HL-60/S4 treated with phorbol 12-myristate 13-acetate at 8.2 ng/mL for 4 days and 3 days (cell line): ENCODE measurements around the gene GRIA3.
"Not testable (repeated sequence)": the region's sequence is repeated elsewhere in the genome, so short reads cannot be mapped to it uniquely, and the experiment has no call there.

Experiments used
- in situ Hi-C: fragments of 300-500 bp; cut with MboI; formaldehyde crosslinking; loops from 2 replicates; pipeline ENCODE4 v1.15.0; 2022; ENCODE audit warnings: low sequenced_read_pairs

Gene GRIA3

DNA sequence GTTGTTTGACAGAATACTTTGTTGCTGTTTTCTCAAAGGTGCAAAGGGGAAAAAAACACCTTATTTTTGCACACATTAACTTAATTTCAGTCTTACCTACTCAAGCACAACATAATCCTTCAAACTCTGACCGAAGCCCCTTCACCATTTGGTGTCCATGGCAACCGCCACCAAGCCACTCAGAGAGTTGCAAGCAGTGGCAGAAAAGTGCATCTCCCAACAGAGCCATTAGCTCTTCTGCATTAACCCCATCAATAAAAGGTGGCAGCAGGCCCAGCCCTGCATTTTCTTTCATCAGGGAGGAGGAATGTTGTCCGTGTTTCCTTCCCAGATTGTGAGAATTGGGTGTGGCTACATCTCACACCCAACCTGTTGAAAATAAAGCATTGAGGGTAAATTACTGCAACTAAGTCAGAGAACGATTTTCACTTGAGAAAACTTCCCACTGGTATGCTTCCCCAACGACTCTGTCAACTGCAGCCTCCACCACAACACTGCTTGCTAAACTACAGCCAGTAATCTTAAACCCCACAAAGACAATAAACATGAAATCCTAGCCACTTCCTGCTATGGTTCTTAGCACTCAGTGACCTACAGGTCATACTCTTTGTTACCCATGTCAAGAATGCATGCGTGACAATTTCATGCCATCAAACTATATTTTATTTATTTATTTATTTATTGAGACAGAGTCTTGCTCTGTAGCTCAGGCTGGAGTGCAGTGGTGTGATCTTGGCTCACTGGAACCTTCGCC is 154.0 kb downstream of the GRIA3 start:
- in situ Hi-C loops, result no loop called here

DNA sequence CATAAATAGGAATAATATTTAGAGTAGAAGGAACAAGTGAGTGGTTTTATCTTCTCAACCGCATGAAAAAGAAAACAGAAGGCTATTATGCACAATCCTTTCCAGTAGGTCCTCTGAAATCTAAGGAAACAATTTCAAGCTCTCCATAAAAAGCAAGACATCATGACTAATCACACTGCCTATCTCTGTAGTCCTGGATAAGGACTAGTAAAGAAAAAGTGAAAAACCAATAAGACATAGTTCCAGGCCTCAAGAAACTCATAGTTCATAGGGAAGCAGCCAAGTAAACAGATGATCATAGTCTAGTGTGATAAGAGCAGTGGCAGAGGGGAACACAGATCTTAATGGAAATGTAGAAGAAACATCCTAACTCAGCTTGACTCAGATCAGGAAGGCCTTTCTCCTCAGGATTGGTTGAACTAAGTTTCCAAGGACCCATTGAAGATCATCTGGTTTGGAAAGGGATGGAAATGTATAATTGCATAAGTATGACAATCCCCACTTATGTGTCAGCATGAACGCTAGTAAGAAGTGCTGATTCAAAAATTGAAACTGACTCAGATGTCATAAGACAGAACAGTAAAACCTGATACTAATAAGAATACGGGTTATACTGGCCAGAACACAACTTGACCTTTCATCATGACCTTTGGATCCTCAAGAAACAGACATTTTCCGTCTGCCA is 155.3 kb downstream of the GRIA3 start:
- in situ Hi-C loops, result no loop called here

GRCh38 chrX:123340696-123341095 is 156.6 kb downstream of the GRIA3 start:
- in situ Hi-C loops, result no loop called here

DNA sequence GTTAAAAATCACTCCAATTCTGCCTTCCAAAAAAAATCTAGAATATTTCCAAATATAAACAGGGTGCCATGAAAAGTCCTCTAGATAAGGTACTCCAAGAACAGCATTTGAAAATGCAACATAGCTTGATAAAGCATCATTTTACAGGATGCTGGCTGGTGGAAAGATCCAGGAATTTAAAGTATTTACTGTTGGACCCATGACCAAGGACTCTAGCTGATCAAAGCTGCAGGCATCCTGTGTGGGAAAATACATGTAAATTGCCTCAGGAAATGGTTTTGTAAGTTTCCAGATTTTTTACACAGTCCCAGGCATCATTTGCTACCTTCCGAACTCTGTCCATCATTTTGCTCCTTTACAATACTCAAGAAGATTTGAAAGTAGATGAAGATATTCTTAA is 164.4 kb downstream of the GRIA3 start:
- in situ Hi-C loops, result no loop called here

DNA sequence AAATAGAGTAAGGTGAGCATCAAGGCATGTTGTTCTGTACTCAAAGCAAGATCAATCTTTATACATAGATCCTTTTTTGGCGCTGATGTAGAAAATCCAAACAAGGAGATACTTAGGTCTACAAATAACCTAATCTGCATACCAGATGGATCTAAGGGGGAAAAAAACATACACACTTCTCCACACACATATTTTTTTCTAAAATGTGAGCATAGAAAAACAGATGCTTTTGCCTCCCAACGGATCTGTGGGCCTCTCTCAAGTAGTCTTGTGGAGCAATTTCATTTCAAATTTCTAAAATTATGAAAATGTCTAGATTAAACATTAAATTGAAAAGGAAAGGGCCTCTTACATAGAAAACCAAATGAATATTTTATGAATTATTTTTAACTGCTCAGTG is 166.1 kb downstream of the GRIA3 start:
- in situ Hi-C loops, result no loop called here

- in situ Hi-C loops, result no loop called here
Measured at GRCh38 chrX:123357941-123358340, 173.9 kb downstream of the GRIA3 start.

GRCh38 chrX:123358457-123358856 is 174.4 kb downstream of the GRIA3 start:
- in situ Hi-C loops, result no loop called here

DNA sequence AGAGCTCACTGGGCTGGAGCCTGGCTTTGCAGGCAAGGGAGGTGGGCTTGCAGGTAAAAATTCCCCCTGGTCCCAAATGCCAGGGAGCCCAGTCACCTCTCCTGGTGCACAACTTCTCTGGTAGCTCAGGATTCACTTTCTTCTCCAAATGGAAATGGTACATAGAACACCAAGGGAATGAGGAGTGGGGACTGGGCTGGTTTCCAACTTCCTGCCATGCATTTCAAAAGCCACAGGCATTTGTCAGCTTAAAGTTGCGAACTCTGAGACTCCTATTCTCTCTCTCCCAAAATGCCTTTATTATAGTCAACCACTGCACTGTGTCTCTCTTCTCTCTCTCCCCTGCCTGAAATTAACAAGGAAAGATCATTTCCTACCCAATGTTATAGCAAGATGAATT is 177.3 kb downstream of the GRIA3 start:
- in situ Hi-C loops, result no loop called here

- in situ Hi-C loops, result not testable (repeated sequence)
Measured at GRCh38 chrX:123386196-123386595, 202.1 kb downstream of the GRIA3 start.

GRCh38 chrX:123392921-123393320 is 208.8 kb downstream of the GRIA3 start:
- in situ Hi-C loops, result no loop called here

DNA sequence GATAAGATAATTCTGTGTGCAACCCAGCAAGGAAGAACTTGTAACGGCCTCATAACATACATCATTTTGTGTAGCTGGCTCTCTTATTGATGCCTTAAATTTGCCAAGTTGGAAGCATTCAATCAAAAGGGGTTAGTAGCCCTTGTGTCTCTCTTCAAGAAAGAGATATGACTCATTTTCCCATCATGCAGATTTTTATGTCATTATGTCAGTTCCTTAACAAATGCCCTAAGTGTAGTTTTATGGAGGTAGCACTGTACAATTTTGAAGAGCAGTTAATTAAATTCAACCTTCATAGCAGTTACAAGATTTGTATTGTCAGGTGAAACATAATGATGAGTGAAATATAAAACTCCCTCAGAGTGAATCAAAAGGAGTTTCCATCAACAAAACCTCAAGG is 215.6 kb downstream of the GRIA3 start:
- in situ Hi-C loops, result no loop called here

DNA sequence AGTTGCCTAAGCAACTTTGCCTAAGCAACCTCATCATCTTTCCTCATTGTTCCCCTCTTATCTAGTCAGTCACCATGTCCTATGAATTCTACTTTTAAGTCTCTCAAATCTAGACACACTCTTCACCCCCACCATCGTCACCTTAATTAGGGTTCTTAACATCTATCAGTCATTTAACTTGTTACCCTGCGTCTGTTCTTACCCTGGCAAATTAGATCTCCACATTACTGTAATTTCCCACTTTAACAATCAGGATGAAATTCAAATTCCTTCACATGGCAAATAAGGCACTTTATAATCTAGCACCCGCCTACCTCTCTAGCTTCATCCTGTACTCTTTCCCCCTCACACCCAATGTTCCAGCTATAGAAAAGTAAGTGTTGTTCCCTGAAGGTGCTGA is 221.2 kb downstream of the GRIA3 start:
- in situ Hi-C loops, result no loop called here

DNA sequence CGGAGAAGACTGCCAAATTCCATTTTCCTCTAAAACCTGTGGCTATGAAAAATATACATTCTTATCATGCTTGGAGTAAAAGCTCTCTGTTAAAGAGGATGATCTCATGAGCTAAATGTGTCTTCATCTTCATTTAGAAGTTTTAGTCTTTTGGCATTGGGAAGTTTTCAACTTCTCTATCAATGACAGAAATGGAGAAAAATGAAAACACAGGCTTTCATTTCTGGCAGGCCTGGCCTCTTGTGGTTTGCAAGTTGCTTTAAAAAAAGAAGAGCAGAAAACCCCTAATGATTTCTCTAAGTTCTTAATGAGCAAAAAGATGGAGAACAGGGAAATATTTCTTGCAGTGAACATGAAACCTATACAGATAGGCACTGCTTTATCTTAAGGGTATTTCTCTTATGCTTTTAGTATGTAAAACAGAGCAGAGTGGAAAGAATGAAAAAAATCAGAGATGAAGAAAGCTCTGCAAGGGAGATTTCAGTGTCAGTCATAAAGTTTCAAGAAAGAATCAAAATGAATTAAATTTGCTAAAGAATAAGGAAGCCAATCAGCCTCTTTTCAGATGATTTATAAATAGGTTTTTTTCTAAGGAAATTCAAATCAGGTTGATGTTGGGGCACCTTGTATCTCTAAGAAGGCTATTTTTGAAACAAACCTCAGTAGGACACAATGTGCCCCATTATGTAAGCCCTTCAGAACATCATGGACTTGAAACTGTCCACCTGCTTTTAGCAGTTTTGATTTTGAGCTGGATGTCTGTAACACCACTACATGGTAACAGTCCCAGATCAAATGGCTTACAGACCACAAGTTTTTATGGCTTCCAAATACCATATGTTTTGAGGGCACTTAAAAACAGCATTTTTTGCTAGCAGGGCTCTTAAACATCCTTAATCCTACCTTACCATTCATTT is 225.0 kb downstream of the GRIA3 start:
- in situ Hi-C loops, result no loop called here

DNA sequence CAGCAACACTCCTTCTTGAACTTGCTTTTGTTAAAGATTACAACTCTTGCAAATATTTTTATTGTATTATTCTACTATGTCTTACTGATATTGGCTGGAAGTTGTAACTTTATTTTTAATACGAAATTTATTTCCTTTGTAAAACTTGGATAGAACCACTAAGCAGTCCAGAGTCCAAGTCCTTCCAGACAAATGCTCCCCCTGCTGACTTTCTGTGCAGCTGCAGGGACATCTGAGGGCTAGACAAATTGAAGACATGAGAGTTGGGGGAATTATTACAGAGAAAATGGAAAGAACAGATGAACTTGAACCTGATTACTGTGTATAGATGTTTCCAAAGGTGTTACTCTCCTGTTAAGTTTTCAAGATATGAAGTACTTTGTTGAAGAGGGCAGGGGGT is 238.8 kb downstream of the GRIA3 start:
- in situ Hi-C loops, result no loop called here

GRCh38 chrX:123424546-123424945 is 240.5 kb downstream of the GRIA3 start:
- in situ Hi-C loops, result no loop called here

- in situ Hi-C loops, result no loop called here
Measured at GRCh38 chrX:123425471-123425870, 241.4 kb downstream of the GRIA3 start.

DNA sequence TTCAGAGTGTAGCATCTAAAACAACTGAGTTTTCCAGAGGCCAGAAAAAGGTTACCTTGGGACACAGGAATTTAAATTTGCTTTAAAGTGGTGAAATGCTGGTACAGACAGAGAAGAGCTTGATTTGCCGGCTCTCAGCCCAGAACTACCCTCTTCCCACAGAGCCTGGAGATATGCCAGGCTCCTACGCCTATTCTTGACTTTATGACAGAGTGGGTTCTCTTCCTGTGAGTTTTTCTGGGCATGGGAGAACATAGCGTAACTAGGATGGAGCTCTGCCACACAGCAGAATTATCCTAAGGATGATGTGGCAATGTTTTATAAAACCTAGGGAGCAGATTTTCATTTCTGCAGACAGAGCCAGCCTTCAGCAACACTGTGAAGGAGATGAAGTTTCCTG is 241.8 kb downstream of the GRIA3 start:
- in situ Hi-C loops, result no loop called here

DNA sequence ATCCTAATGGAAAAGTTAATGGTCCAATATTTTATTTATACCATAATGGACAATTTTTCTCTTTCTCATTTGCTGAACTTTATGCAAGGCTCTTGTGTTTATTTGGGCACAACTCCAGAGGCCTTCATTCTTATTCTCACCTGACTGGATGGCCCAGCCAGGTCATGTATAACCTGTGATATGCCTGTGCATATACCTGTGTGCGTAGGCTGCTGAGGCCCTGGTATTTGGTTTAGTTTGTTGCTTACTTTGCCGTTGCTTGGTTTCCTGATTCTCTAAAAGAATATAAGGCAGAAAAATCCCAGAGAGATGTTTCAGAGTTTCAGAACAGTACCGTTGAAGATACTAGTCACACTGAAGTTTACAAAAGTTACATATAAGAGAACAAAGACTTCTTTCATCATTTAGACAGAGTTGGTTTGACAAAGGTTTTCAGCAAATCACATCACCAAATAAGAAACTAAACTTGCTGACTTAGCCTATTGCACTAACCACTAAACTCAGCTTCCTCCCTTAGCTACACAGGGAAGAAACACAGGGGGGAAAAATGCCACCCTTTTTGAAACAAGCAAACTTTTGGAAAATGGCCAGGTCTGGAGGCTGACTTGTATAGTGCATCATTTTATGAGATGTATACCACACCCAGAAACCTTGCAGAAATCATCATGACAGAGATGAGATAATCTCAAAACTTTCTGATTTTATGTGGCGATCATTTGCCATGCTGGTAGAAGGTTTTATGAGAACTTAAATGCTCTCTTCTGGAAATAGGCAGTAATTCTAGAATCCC is 248.5 kb downstream of the GRIA3 start:
- in situ Hi-C loops, result no loop called here

GRCh38 chrX:123436512-123437136 is 252.5 kb downstream of the GRIA3 start:
- in situ Hi-C loops, result no loop called here

- in situ Hi-C loops, result not testable (repeated sequence)
Measured at GRCh38 chrX:123439926-123440325, 255.8 kb downstream of the GRIA3 start.
